GM12878 (cell line): ENCODE data around the gene SLC22A23. TPM values are rescaled to one million over a fixed set of nuclear protein-coding genes. Genes with fewer than 3 reads are reported as not detected.

Source experiments
- ATF7 ChIP-seq: fragments of 450-650 bp; IDR thresholded peaks from 2 replicates; pipeline ENCODE4 v1.6.1; 2016; ENCODE audit warnings: low read depth, mild to moderate bottlenecking
- CBFB ChIP-seq: IDR thresholded peaks from 2 replicates; pipeline ENCODE4 v1.6.1; 2016; ENCODE audit warnings: antibody characterized with exemption, low read depth
- CEBPB ChIP-seq, 2 experiments: fragments of 150-350 bp in 1 of 2; IDR thresholded peaks; 2 replicates each; pipeline ENCODE4 v1.6.1; 2012 to 2014; ENCODE audit warnings: low read depth in 2 of 2, low read length in 2 of 2, borderline replicate concordance in 1 of 2, inconsistent platforms in 1 of 2
- CHD4 ChIP-seq: fragments of 200-600 bp; sonication (generic); IDR thresholded peaks from 2 replicates; pipeline ENCODE4 v1.6.1; 2016; ENCODE audit warnings: mild to moderate bottlenecking
- E2F4 ChIP-seq: IDR thresholded peaks from 2 replicates; pipeline ENCODE4 v1.6.1; 2012; ENCODE audit warnings: low read depth, low read length, improper control_type of control experiment
- EZH2 ChIP-seq: IDR thresholded peaks from 2 replicates; pipeline ENCODE4 v1.6.1; 2012; ENCODE audit warnings: low read depth, mild to moderate bottlenecking, control low read depth, inconsistent platforms, low read length, borderline replicate concordance; ENCODE audit not compliant: control insufficient read depth
- KLF5 ChIP-seq: fragments of 450-650 bp; IDR thresholded peaks from 2 replicates; pipeline ENCODE4 v1.6.1; 2014; ENCODE audit warnings: mild to moderate bottlenecking; ENCODE audit not compliant: partially characterized antibody
- MTA2 ChIP-seq: fragments of 450-650 bp; IDR thresholded peaks from 2 replicates; pipeline ENCODE4 v1.6.1; 2016; ENCODE audit warnings: low read depth, mild to moderate bottlenecking, moderate library complexity
- PAX5 ChIP-seq: IDR thresholded peaks from 2 replicates; pipeline ENCODE4 v1.6.1; 2011; ENCODE audit warnings: low read depth, low read length, borderline replicate concordance
- PKNOX1 ChIP-seq: fragments of 450-650 bp; IDR thresholded peaks from 2 replicates; pipeline ENCODE4 v1.6.1; 2016; ENCODE audit warnings: mild to moderate bottlenecking
- PRDM15 ChIP-seq: fragments of 450-650 bp; formaldehyde crosslinking; IDR thresholded peaks from 2 replicates; pipeline ENCODE4 v1.4.0; 2020; ENCODE audit warnings: mild to moderate bottlenecking, moderate library complexity
- SMAD5 ChIP-seq: IDR thresholded peaks from 2 replicates; pipeline ENCODE4 v1.6.1; 2016; ENCODE audit warnings: antibody characterized with exemption, low read depth
- SUPT20H ChIP-seq: IDR thresholded peaks from 2 replicates; pipeline ENCODE4 v1.6.1; 2011; ENCODE audit warnings: low read depth, mild to moderate bottlenecking, low read length, moderate library complexity, borderline replicate concordance; ENCODE audit not compliant: control insufficient read depth
- TCF3 ChIP-seq: IDR thresholded peaks from 2 replicates; pipeline ENCODE4 v1.6.1; 2012; ENCODE audit warnings: low read depth, mild to moderate bottlenecking, low read length, borderline replicate concordance; ENCODE audit not compliant: insufficient read depth
- ZZZ3 ChIP-seq: IDR thresholded peaks from 2 replicates; pipeline ENCODE4 v1.6.1; 2011; ENCODE audit warnings: low read depth; ENCODE audit not compliant: control insufficient read depth, insufficient read length
- polyA plus RNA-seq, 11 experiments: library from polyadenylated mRNA; depleted of rRNA in 4 of 11; unstranded in 6 of 11; stranded (reverse) in 5 of 11; fragments of >200 nt; fragmentation: Nextera tagmentation in 4 of 11; fragmentation: Illumina TruSeq in 1 of 11; extraction: Ambion mirVana in 4 of 11; extraction: Trizol in 1 of 11; gene quantifications; 1 replicate in 1 of 11; 2 replicates in 10 of 11; pipeline versions ENCODE4 v1.2.1 to v1.2.3, GENCODE V29; 2011 to 2016; ENCODE audit warnings: inconsistent platforms in 2 of 11, missing spikeins in 2 of 11, low read depth in 1 of 11
- total RNA-seq, 4 experiments: library from RNA; depleted of rRNA in 3 of 4; stranded (reverse); fragments of >200 nt in 3 of 4; fragmentation: Illumina TruSeq in 1 of 4; extraction: Trizol in 1 of 4; gene quantifications; 2 replicates each; pipeline versions ENCODE4 v1.2.1 to v1.2.3, GENCODE V29; 2013 to 2021
- TF ChIP-seq, protein P1 (sequence below): fragments of 450-650 bp; IDR thresholded peaks from 2 replicates; pipeline ENCODE4 v1.6.1; 2017; ENCODE audit warnings: antibody characterized with exemption, mild to moderate bottlenecking, moderate library complexity

SLC22A23 gene
- total and polyA plus RNA-seq, 10 of the 15 experiments (the other 5 are each of a cell fraction or from before 2014, with no cell fraction given): 0.20 to 2.4 (median 0.74) TPM

DNA sequence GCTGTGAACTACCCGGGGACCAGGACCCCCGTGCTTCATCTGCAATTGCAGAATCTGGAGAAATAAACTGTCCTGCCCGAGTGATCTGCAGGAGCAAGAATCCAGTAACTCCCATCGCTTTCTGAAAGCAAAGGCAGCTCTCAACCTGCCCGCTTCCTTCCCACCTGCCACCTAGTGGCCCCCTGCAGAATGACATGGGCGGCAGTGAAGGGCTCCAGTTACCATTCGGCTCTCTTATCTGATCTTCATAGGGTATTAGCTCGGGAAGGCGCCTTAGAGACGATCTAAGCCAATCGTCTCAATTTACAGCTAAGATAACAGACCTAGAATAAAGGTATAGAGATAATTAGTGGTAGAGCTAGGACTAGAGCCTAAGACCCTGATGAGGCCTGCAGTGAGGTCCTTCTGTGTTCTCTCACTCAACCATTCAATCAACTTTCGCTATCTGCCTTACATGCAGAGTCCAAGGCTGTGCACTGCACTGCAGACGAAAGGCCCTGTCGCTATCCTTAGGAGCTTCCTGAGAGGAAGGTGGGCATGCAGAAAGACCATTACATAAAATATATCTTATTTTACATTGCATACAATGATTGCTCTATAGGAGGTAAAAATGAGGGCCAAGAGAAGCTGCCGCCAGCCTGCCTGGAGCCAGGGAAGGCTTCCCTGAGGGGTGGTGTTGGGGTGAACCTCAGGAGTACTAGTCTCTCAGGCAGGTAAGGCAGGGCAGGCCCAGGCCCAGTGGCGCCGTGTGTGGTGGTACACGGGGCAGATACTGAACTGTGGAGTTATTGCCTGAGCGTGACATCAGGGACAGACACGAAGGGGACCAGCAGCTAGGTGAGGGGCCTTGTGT, 205.2 kb downstream of the SLC22A23 start (continued):
- TF ChIP-seq ATF7 (no peak), PRDM15 (CRISPR knock-in tag) (no peak), SUPT20H (no peak), TCF3 (no peak), E2F4 (0 out of 2 replicates have a peak, but pooled peaks have one; percentile 38), ZZZ3 (no peak), CBFB (no peak), KLF5 (no peak), MTA2 (no peak), EZH2 (no peak), CHD4 (no peak), PAX5 (no peak), PKNOX1 (no peak), CEBPB (IDR thresholded peaks at IDR 0.05; ENCODE audit: borderline replicate concordance in 1 of 2, low read depth in 2 of 2, low read length in 2 of 2) (no peak), SMAD5 (no peak)
- TF ChIP-seq, protein P1, sequence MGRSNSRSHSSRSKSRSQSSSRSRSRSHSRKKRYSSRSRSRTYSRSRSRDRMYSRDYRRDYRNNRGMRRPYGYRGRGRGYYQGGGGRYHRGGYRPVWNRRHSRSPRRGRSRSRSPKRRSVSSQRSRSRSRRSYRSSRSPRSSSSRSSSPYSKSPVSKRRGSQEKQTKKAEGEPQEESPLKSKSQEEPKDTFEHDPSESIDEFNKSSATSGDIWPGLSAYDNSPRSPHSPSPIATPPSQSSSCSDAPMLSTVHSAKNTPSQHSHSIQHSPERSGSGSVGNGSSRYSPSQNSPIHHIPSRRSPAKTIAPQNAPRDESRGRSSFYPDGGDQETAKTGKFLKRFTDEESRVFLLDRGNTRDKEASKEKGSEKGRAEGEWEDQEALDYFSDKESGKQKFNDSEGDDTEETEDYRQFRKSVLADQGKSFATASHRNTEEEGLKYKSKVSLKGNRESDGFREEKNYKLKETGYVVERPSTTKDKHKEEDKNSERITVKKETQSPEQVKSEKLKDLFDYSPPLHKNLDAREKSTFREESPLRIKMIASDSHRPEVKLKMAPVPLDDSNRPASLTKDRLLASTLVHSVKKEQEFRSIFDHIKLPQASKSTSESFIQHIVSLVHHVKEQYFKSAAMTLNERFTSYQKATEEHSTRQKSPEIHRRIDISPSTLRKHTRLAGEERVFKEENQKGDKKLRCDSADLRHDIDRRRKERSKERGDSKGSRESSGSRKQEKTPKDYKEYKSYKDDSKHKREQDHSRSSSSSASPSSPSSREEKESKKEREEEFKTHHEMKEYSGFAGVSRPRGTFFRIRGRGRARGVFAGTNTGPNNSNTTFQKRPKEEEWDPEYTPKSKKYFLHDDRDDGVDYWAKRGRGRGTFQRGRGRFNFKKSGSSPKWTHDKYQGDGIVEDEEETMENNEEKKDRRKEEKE: no peak
